Measurements from ENCODE around the gene PRAMEF2. TPM values are rescaled to one million over a fixed set of nuclear protein-coding genes. Genes with fewer than 3 reads are reported as not detected.

The PRAMEF2 gene, protein sequence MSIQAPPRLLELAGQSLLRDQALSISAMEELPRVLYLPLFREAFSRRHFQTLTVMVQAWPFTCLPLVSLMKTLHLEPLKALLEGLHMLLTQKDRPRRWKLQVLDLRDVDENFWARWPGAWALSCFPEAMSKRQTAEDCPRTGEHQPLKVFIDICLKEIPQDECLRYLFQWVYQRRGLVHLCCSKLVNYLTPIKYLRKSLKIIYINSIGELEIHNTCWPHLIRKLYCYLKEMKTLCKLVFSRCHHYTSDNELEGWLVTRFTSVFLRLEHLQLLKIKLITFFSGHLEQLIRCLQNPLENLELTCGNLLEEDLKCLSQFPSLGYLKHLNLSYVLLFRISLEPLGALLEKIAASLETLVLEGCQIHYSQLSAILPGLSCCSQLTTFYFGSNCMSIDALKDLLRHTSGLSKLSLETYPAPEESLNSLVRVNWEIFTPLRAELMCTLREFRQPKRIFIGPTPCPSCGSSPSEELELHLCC
- not detected in 2 replicates for total RNA-seq

DNA sequence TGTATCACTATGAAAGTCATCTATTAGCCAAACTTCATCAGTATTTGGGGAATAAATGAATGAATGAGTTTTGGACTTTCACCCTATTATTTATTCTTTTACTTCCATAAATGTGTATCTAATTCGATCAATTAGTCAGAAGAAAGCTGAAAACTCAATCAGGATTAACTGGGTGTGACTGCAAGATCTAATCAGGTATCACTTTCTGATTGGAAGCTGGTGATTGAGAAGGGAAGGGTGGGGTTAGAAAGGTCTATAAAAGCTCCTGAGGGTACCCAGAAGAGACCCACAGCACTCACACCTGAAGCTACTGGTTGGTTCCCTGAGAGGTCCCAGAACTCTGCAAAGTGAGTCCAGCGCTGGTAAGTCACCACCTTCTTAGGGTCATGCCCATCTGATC lies at the start of gene PRAMEF2:
PRAMEF2 (plus strand) TSS at position 301 of the 400 bp plus-strand sequence. CDS start 1,924 bp downstream, outside the sequence.

DNA sequence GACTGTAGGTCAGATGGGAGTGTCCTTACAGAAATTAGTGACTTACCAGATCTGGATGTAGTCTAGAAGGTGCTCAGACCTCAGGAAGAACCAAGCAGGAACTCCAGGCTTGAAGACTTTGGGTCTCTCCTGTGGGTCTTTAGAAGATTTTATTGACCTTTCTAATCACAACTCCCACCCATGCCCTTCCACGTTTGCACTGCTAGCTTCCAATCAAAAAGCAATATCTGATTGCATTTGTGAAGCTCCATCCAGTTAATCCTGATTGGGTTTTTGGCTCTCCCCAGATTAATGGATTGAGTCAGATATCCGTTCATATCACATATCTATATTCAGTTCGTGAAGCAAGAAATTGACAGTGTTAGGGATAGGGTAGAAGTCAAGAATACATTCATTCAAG lies 25.6 kb upstream of the PRAMEF2 start, which contains the start of gene PRAMEF11:
PRAMEF11 (minus strand) TSS at position 101 of the 400 bp plus-strand sequence. CDS start 2,621 bp downstream, outside the sequence.

DNA sequence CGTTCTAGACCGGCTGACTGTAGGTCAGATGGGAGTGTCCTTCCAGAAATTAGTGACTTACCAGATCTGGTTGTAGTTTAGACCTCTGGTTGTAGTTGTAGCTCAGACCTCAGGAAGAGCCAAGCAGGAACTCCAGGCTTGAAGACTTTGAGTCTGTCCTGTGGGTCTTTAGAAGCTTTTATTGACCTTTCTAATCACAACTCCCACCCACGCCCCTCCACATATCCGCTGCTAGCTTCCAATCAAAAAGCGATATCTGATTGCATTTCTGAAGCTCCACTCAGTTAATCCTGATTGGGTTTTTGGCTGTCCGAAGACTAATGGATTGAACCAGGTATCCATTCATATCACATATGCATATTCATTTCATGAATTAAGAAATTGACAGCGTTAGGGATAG lies 8.3 kb upstream of the PRAMEF2 start, which contains the start of gene HNRNPCL1:
HNRNPCL1 (minus strand) TSS at position 101 of the 400 bp plus-strand sequence. CDS start 431 bp downstream, outside the sequence.

DNA sequence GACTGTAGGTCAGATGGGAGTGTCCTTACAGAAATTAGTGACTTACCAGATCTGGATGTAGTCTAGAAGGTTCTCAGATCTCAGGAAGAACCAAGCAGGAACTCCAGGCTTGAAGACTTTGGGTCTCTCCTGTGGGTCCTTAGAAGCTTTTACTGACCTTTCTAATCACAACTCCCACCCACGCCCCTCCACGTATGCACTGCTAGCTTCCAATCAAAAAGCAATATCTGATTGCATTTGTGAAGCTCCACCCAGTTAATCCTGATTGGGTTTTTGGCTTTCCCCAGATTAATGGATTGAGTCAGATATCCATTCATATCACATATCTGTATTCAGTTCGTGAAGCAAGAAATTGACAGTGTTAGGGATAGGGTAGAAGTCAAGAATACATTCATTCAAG lies 29.2 kb downstream of the PRAMEF2 start, which contains the start of gene PRAMEF4:
PRAMEF4 (minus strand) TSS at position 101 of the 400 bp plus-strand sequence. CDS start 2,807 bp downstream, outside the sequence.

DNA sequence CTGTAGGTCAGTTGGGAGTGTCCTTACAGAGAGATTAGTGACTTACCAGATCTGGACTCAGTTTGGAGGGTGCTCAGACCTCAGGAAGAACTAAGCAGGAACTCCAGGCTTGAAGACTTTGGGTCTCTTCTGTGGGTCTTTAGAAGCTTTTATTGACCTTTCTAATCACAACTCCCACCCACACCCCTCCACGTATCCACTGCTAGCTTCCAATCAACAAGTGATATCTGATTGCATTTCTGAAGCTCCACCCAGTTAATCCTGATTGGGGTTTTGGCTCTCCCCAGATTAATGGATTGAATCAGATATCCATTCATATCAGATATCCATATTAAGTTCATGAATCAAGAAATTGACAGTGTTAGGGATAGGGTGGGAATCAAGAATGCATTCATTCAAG lies 41.3 kb downstream of the PRAMEF2 start, which contains the start of gene PRAMEF10:
PRAMEF10 (minus strand) TSS at position 101 of the 400 bp plus-strand sequence. CDS start 2,423 bp downstream, outside the sequence.

Other genes with a start within 250 kb of the PRAMEF2 start
- 89.0 and 92.5 TPM in 2 replicates for gene DHRS3, start 238.9 kb upstream of the PRAMEF2 start, total RNA-seq
- not detected in 2 replicates for gene AADACL4, start 213.0 kb upstream of the PRAMEF2 start, total RNA-seq
- not detected in 2 replicates for gene AADACL3, start 141.0 kb upstream of the PRAMEF2 start, total RNA-seq
- gene CFAP107, start 110.9 kb upstream of the PRAMEF2 start, total RNA-seq = not detected in 2 replicates
- gene PRAMEF12, start 83.3 kb upstream of the PRAMEF2 start, total RNA-seq = not detected in 2 replicates
- gene PRAMEF1, start 65.7 kb upstream of the PRAMEF2 start, total RNA-seq = not detected in 2 replicates
- gene PRAMEF11, start 25.7 kb upstream of the PRAMEF2 start, total RNA-seq = not detected in 2 replicates
- not detected in 2 replicates for gene HNRNPCL1, start 8.4 kb upstream of the PRAMEF2 start, total RNA-seq
- not detected in 2 replicates for gene PRAMEF4, start 29.1 kb downstream of the PRAMEF2 start, total RNA-seq
- not detected in 2 replicates for gene PRAMEF10, start 41.2 kb downstream of the PRAMEF2 start, total RNA-seq
- gene PRAMEF7, start 59.5 kb downstream of the PRAMEF2 start, total RNA-seq = not detected in 2 replicates
- gene PRAMEF6, start 90.5 kb downstream of the PRAMEF2 start, total RNA-seq = not detected in 2 replicates
- gene PRAMEF27, start 199.5 kb downstream of the PRAMEF2 start, total RNA-seq = not detected in 2 replicates
- not detected in 2 replicates for gene HNRNPCL3, start 203.7 kb downstream of the PRAMEF2 start, total RNA-seq
- not detected in 2 replicates for gene PRAMEF25, start 213.7 kb downstream of the PRAMEF2 start, total RNA-seq

Data from bladder microvascular endothelial cell (primary cell).